HG03520 (cell line): Measurements from ENCODE around the gene SYP.
"Not testable (repeated sequence)": the region's sequence is repeated elsewhere in the genome, so short reads cannot be mapped to it uniquely, and the experiment has no call there.

Experiments
- ATAC-seq: cut with Tn5 transposase; IDR thresholded peaks from one replicate; pipeline ENCODE4 v1.9.1; 2021; ENCODE audit warnings: mild to moderate bottlenecking, moderate library complexity; ENCODE audit not compliant: unreplicated experiment

SYP gene

GRCh38 chrX:49190821-49191573, 9.0 kb downstream of the SYP start:
- ATAC-seq = peak; percentile 89

- ATAC-seq = no peak
Measured at GRCh38 chrX:49189606-49190005, 10.4 kb downstream of the SYP start.

GRCh38 chrX:49188468-49189076, 11.4 kb downstream of the SYP start:
- ATAC-seq = no peak

- no peak for ATAC-seq
Measured at GRCh38 chrX:49187526-49187925, 12.5 kb downstream of the SYP start.

GRCh38 chrX:49187028-49187394, 13.0 kb downstream of the SYP start:
- ATAC-seq = no peak

- peak; percentile 24 for ATAC-seq
Measured at GRCh38 chrX:49186125-49187027, 13.6 kb downstream of the SYP start, which contains the start of gene PRICKLE3. TSS of gene PRICKLE3 (minus strand) at chrX:49186373. CDS start at chrX:49186297, 76 bp downstream.

- ATAC-seq = no peak
Measured at GRCh38 chrX:49184294-49185281, 15.4 kb downstream of the SYP start.

- no peak for ATAC-seq
Measured at GRCh38 chrX:49183701-49184281, 16.2 kb downstream of the SYP start.

GRCh38 chrX:49179358-49179757, 20.6 kb downstream of the SYP start:
- no peak for ATAC-seq

GRCh38 chrX:49178537-49178936, 21.5 kb downstream of the SYP start:
- no peak for ATAC-seq

GRCh38 chrX:49177873-49178480, 22.0 kb downstream of the SYP start:
- ATAC-seq = no peak

GRCh38 chrX:49177338-49177833, 22.6 kb downstream of the SYP start:
- no peak for ATAC-seq

- ATAC-seq = no peak
Measured at GRCh38 chrX:49176421-49177326, 23.3 kb downstream of the SYP start.

- no peak for ATAC-seq
Measured at GRCh38 chrX:49175435-49176274, 24.3 kb downstream of the SYP start.

- no peak for ATAC-seq
Measured at GRCh38 chrX:49174723-49175122, 25.3 kb downstream of the SYP start.

- ATAC-seq = not testable (repeated sequence)
Measured at GRCh38 chrX:49173544-49173943, 26.4 kb downstream of the SYP start.

- ATAC-seq = peak; percentile 62
Measured at GRCh38 chrX:49172280-49172780, 27.7 kb downstream of the SYP start.
